Ovary (tissue), 9 donors: ENCODE results near the gene TRAM2. TPM values are rescaled to one million over a fixed set of nuclear protein-coding genes. Genes with fewer than 3 reads are reported as not detected.

Source experiments
- DNase-seq, 5 donors: peaks; one replicate each; pipeline ENCODE4 v3.0.0-alpha.2; 2019 to 2020
- H3K27ac ChIP-seq, 2 donors: fragments of 200-600 bp; one replicate each; pipeline versions ENCODE4 v1.5.1 to v1.8.0; 2019 to 2022
- H3K27me3 ChIP-seq: fragments of 200-600 bp; one replicate; pipeline ENCODE4 v1.8.0; 2022
- H3K36me3 ChIP-seq: fragments of 200-600 bp; sonication (generic); one replicate; pipeline ENCODE4 v1.5.1; 2019
- H3K4me1 ChIP-seq: one replicate; pipeline ENCODE4 v1.8.1; 2013; ENCODE audit warnings: mild to moderate bottlenecking, moderate library complexity; ENCODE audit not compliant: insufficient read depth
- H3K4me3 ChIP-seq: fragments of 200-600 bp; sonication (generic); one replicate; pipeline ENCODE4 v1.5.1; 2017
- H3K9me3 ChIP-seq, 2 donors: fragments of 200-600 bp in 1 of 2; sonication (generic) in 1 of 2; one replicate each; pipeline versions ENCODE4 v1.5.1 to v1.8.1; 2013 to 2019; ENCODE audit warnings: mild to moderate bottlenecking in 1 of 2, moderate library complexity in 1 of 2
- CTCF ChIP-seq, 3 donors: fragments of 450-650 bp in 2 of 3; fragments of 200-600 bp in 1 of 3; IDR thresholded peaks; one replicate each; pipeline versions ENCODE4 v1.5.1 to v1.8.0; 2016 to 2022; ENCODE audit warnings: antibody characterized with exemption in 3 of 3, mild to moderate bottlenecking in 1 of 3
- EP300 ChIP-seq: sonication (generic); formaldehyde crosslinking; IDR thresholded peaks from one replicate; pipeline ENCODE4 v1.6.1; 2017; ENCODE audit warnings: antibody characterized with exemption
- POLR2A ChIP-seq: fragments of 450-650 bp; IDR thresholded peaks from one replicate; pipeline ENCODE4 v1.6.1; 2017; ENCODE audit warnings: antibody characterized with exemption, mild to moderate bottlenecking, moderate library complexity
- WGBS, 3 donors: extraction: QIAGEN DNeasy Blood & Tissue Kit in 1 of 3; methylation state at CpG; one replicate each; pipeline versions ENCODE4 v1.1.5 to v1.1.7; 2013 to 2017; 5-methylcytosine and 5-hydroxymethylcytosine counted together
- intact Hi-C, 4 donors: fragments of 100-400 bp; cut with DNase I; formaldehyde crosslinking; loops; one replicate each; pipeline versions ENCODE4 v1.11.0 to v1.15.1; 2022 to 2023
- polyA plus RNA-seq, 2 donors: library from polyadenylated mRNA; stranded (reverse); fragments of 200-250 nt in 1 of 2; fragments of 350-450 nt in 1 of 2; fragmentation: Illumina TruSeq in 1 of 2; extraction: RNeasy Lipid Tissue Mini Kit (QIAGEN cat#74804) in 1 of 2; gene quantifications; one replicate each; pipeline ENCODE4 v1.2.3, GENCODE V29; 2013 to 2014
- total RNA-seq, 7 donors: library from RNA; depleted of rRNA in 2 of 7; stranded (reverse); fragments of >200 nt in 2 of 7; fragmentation: NEBNext Ultra II Directional in 3 of 7; extraction: Animal tissue kit (Norgen Biotek cat#: 25700) in 3 of 7; gene quantifications; one replicate each; pipeline versions ENCODE4 v1.1.0 to v1.2.4, GENCODE V29; 2016 to 2023
- donor health status: DM: no; HTN: no; CAD: no; lungs with moderate emphysema.
- donor health status: DM: no; HTN: no; CAD: no.
- donor health status: Bipolar disorder and iron deficiency.
- donor health status: DM: yes; HTN: yes; CAD: no.
- donor health status: DM: no; HTN: no; CAD: no.
- donor health status: DM: yes; HTN: yes; CAD: no.

TRAM2 gene
- total and polyA plus RNA-seq, 9 donors = 7.7 to 36.9 (median 22.0) TPM

- H3K27ac ChIP-seq = no peak overlapping the region
- no peak overlapping the region for H3K4me3 ChIP-seq
- H3K27me3 ChIP-seq = no peaks in the 10 kb centered on the region
- H3K9me3 ChIP-seq = no peaks in the 10 kb centered on the region
- intact Hi-C loops = loop anchor here in 1 of 4 donors (5.0 kb wide), 1 partner anchor 39 kb away; no protein-coding TSS in a partner anchor
- peaks cover 23% of the 10 kb centered on the region for H3K4me1 ChIP-seq
- TF ChIP-seq POLR2A (no peak), CTCF (IDR thresholded peaks at IDR 0.05) (no peak), EP300 (no peak)
- no peak for DNase-seq
- WGBS, 3 donors = 83 to 91% (median 86%) methylated on average over 2 of the region's 2 CpGs
- no peaks in the 10 kb centered on the region for H3K36me3 ChIP-seq
These were observed 10.7 kb downstream of the TRAM2 start for GRCh38 chr6:52566201-52566600.

- Histone ChIP-seq H3K9me3 (no peaks in the 10 kb centered on the region), H3K36me3 (no peaks in the 10 kb centered on the region), H3K4me3 (no peak overlapping the region), H3K27me3 (no peaks in the 10 kb centered on the region), H3K4me1 (peaks cover 17% of the 10 kb centered on the region), H3K27ac (no peak overlapping the region)
- intact Hi-C loops = loop anchor here in 1 of 4 donors (5.0 kb wide), 1 partner anchor 38 kb away; no protein-coding TSS in a partner anchor
- DNase-seq = no peak
- 91 to 93% (median 92%) methylated on average over 3 of the region's 3 CpGs for WGBS, 3 donors
- TF ChIP-seq EP300 (no peak), POLR2A (no peak), CTCF (IDR thresholded peaks at IDR 0.05) (no peak)
These were observed 12.0 kb downstream of the TRAM2 start for GRCh38 chr6:52564856-52565255.

- Histone ChIP-seq H3K4me1 (peaks cover 17% of the 10 kb centered on the region), H3K4me3 (no peak overlapping the region), H3K27ac (no peak overlapping the region), H3K9me3 (no peaks in the 10 kb centered on the region), H3K36me3 (no peaks in the 10 kb centered on the region), H3K27me3 (no peaks in the 10 kb centered on the region)
- 46 to 65% (median 50%) methylated on average over 3 of the region's 3 CpGs for WGBS, 3 donors
- DNase-seq = no peak
- intact Hi-C loops = no loop called here
- TF ChIP-seq POLR2A (no peak), CTCF (IDR thresholded peaks at IDR 0.05) (no peak), EP300 (no peak)
These were observed 13.9 kb downstream of the TRAM2 start for GRCh38 chr6:52562911-52563310.

GRCh38 chr6:52560462-52560861 is 16.4 kb downstream of the TRAM2 start:
- intact Hi-C loops = no loop called here
- Histone ChIP-seq H3K27ac (no peak overlapping the region), H3K4me1 (peaks cover 13% of the 10 kb centered on the region), H3K4me3 (no peak overlapping the region), H3K36me3 (no peaks in the 10 kb centered on the region), H3K9me3 (no peaks in the 10 kb centered on the region), H3K27me3 (no peaks in the 10 kb centered on the region)
- 21 to 28% (median 25%) methylated on average over 5 of the region's 5 CpGs for WGBS, 3 donors
- no peak for TF ChIP-seq EP300
- no peak for TF ChIP-seq CTCF (IDR thresholded peaks at IDR 0.05)
- no peak for TF ChIP-seq POLR2A
- DNase-seq = no peak
